Activated T-cell treated with anti-CD3 and anti-CD28 coated beads, Interleukin-2, amount 50 U/mL, for 48 hours (primary cell): ENCODE results near the gene TAF9B.
"Not testable (repeated sequence)": the region's sequence is repeated elsewhere in the genome, so short reads cannot be mapped to it uniquely, and the experiment has no call there.

Source experiments
- DNase-seq, 2 experiments: peaks; one replicate each; pipeline ENCODE4 v3.0.0-alpha.2; 2020

Gene TAF9B

DNA sequence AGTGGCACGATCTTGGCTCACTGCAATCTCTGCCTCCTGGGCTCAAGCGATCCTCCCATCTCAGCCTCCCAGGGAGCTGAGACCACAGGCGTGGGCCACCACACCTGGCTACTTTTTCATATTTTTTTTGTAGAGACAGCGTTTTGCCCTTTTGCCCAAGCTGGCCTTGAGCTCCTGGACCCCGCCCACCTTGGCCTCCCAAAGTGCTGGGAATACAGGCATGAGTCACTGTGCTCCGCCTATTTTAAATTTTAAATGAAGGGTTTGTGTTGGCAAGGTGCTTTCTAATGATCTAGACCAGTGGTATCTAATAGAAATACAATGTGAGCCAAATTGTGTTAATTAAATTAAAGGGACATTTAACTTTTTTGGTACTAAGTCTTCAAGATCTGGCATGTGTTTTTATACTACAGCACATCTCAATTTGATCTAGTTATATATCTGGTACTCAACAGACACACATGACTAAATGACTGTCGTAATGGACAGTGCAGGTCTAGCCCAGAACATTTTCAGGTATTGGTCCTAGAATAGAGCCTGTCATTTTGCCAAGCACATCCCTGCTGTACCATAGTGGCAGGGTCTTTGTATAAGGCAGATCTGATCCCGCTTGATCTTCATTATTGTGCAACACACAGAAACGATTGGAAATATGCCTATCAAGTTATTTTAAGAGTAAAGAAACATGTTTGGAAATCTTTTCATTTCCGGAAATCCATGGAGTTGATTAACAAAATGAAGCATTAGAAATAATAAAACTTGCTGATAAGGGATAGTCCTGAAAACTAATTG, 28.1 kb downstream of the TAF9B start:
- DNase-seq, result no peak

DNA sequence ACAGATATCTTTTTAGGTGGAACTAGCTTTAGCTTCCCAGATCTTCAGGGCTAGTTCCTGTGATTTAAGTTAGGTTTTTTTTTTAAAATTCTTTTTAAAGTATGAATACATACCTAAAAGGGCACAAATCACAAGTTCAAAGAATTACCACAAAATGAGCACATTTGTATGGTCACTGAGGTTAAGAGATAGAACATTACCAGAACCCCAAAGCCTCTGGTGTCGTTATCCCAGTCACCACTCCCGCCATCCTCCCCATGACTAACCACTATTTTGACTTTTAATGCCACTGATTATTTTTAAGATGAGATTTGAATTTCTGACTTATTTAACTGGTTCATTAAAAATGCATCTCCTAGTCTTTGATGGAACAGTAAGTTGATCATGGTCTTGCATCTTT, 30.0 kb downstream of the TAF9B start:
- no peak for DNase-seq

DNA sequence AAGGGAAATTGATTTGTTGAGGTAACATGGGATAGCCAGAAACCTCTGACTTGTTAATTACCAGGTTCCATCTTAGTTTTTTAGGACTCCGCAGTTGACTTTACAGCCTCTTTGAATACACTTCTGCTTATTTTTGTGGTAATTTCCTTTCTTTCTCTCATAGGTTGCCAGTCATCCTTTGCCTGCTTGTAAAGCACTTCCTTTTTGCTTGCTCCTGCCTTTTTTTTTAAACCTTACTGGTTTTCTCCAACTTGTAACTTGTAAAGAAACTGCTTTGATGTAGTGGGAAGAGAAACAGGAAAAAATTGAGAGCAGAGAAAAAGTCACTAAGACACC, 32.8 kb downstream of the TAF9B start:
- no peak for DNase-seq

DNA sequence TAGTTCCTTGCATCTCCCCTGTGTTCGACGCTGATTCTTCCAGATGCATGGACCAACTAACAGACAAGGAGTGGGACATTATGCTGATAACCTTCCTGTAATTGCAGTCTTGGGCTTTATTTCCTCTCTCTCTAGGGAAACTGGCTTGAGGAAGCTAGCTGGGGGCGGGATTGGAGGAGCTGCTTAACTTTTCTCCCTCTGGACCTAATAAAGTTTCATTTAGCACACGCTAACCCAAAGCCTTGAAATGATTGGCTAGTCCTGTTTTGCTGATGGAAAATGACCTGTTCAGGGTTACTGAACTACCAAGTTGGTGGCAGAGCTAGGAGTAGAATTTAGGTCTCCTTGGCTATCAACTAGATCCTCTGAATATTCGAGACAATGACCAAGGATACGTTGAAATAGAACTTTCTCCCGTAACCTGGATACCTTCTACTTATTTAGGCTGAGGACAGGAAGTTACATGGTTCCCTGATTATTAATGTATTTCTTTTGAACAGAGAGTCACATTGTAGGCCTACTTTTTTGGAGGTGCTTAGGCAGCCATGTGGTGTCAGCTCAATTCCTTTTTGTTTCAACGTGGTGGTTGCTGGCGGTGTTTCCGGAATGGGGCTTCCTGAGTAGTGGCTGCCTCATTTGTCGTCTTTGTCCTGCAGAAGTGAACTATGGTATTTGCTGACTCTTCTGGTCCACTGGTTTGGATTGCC, 33.4 kb downstream of the TAF9B start:
- DNase-seq, result no peak

DNA sequence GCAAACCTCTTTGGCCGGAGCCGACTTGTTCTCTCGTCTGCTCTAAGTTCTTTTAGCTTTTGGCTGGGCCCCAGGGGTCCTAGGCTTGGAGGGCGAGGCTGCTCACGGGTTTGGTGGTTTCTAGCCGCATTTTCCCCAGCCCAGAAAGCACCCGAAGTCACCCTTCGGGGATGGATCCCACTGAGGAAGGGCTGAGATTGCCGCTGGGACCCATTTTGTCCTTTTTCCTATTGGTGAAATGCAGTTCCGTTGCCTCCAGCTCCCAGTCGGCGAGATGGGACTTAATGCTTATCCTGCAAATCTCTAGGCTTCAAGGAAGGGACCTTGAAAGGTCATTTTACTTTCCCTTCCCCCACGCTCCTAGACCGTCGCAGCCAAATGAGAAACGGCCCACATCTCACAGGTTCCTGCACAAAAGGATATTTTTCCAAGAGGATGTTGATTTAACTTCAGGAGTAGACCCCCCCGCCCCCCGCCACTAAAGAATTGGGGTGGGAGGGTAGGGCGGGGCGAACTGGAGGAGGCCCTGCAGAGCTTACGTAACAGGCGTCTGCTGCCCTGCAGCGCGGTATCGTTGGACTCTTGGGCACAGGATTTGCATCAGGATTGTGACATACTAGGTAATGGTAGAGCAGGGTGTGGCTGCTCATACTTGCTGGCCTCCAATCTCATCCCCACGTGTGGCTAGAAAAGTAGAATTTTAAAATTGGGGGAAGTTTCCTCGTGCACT, 34.8 kb downstream of the TAF9B start:
- peak in 1 of 2 experiments; percentile 29 for DNase-seq

DNA sequence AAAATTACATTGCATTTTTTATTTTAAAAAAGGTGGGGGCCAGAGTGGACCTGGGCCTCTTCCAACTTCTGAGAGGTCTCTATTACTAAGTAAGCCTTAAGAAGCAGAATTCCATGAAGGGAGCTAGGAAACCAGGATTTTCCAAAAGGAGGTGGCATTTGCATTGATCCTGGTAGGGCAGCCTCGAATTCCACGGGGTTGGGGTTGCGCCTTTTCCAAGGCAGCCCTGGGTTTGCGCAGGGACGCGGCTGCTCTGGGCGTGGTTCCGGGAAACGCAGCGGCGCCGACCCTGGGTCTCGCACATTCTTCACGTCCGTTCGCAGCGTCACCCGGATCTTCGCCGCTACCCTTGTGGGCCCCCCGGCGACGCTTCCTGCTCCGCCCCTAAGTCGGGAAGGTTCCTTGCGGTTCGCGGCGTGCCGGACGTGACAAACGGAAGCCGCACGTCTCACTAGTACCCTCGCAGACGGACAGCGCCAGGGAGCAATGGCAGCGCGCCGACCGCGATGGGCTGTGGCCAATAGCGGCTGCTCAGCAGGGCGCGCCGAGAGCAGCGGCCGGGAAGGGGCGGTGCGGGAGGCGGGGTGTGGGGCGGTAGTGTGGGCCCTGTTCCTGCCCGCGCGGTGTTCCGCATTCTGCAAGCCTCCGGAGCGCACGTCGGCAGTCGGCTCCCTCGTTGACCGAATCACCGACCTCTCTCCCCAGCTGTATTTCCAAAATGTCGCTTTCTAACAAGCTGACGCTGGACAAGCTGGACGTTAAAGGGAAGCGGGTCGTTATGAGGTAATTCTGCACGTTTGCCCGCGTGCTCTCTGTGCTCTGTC, 35.6 kb downstream of the TAF9B start, which contains the start of gene PGK1:
TSS of gene PGK1 (plus strand) at position 626 of the 824 bp plus-strand sequence. CDS start at position 719, 93 bp downstream.
- DNase-seq, result peak; percentile 91 to 93

DNA sequence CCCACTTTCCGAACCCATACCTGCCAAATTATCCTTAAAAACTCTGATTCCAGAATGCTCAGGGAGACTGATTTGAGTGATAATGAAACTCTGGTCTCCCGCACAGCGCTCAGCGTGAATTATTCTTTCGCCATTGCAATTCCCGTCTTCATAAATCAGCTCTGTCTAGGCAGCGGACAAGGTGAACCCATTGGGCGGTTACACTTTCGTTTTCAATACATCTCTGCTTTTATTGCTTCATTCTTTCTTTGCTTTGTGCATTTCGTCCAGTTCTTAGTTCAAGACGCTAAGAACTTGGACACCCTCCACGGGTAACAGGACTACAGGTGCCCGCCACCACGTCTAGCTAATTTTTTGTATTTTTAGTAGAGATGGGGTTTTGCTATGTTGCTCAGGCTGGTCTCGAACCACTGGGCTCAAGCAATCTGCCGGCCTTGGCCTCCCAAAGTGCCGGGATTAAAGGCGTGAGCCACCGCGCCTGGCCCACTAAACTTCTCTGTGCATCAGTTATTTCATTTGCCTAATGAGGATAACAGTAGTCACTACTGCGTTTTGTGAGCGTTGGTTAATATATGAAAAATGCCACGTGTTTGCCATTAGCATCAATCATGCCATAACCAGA, 36.3 kb downstream of the TAF9B start:
- DNase-seq, result no peak

DNA sequence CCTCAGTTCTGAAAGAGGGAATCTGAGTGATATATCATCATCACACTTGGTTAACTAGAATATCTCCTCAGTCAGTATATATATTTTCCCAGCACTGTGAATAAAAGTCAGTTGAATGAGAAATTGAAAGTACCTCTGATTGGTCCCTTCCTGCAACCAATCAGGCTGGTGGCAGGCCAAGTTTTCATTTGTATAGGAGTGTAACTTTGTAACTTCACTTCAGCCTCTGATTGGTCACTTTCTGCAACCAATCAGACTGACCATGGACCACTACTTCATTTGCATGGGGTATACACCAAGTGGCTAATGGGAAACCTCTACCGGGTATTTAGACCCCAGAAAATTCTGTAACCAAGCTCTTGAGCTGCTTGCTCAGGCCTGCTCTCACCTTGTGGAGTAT, 37.4 kb downstream of the TAF9B start:
- DNase-seq, result no peak

DNA sequence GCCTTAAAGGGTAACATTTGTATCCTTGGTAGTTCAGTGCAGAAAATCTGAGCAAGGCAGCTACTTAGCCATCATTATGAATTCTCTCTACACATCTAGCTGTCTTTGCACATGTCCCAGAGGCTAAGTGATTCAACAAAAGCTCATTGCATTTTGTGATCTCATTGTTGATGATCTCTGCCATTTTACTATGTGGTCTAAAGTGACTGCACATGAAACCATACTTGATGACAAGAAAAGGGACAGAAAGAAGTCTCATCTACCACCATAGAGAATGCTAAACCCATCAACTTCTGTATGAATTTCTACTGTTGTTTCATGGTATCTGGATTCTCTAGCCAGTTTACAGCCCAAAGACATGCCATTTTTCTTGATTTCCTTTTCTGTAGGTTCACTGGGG, 41.3 kb downstream of the TAF9B start:
- DNase-seq, result no peak

DNA sequence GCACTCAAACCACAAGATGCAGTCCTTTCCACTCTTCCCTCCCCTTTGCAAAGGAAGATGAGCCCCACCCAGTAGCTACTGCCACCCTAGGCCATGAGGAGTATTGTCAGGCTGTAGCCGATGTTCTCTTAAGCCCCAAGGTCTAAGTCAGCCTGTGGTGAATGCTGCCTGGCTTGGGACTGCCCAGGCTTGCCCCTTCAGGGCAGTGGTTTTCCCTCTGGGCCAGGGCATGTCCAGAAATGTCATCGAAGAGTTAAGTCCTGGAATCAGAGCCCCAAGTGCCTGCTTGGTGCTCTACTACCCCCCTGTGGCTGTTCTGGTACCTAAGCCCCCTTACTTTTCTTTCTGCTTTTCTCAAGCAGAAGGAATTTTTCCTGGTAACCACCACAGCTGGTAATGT, 47.2 kb downstream of the TAF9B start:
- DNase-seq, result peak in 1 of 2 experiments; percentile 26

DNA sequence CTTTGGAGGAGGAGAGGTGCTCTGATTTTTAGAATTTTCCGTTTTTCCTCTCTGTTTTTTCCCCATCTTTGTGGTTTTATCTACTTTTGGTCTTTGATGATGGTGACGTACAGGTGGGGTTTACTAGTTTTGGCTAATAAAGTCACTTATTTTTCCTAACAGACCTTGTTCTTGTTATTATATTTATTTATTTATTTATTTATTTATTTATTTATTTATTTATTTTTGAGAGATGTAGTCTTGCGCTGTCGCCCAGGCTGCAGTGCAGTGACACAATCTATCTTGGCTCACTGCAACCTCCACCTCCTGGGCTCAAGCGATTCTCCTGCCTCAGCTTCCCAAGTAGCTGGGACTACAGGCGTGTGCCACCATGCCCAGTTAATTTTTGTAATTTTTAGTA, 58.0 kb downstream of the TAF9B start:
- DNase-seq, result not testable (repeated sequence)
